Spleen (tissue), 11 donors: ENCODE data around the gene TOR4A. TPM values are rescaled to one million over a fixed set of nuclear protein-coding genes. Genes with fewer than 3 reads are reported as not detected.

Experiments
- DNase-seq: peaks from one replicate; pipeline ENCODE4 v3.0.0-alpha.2; 2020
- H3K27ac ChIP-seq, 8 donors: fragments of 200-600 bp; sonication (generic) in 7 of 8; 1 replicate in 4 of 8; 2 replicates in 4 of 8; pipeline versions ENCODE4 v1.5.0 to v1.8.0; 2016 to 2021; ENCODE audit warnings: inconsistent platforms in 4 of 8, mild to moderate bottlenecking in 4 of 8, moderate library complexity in 1 of 8
- H3K27me3 ChIP-seq, 7 donors: fragments of 200-600 bp; sonication (generic) in 6 of 7; replicated peaks in 1 of 7; 1 replicate in 4 of 7; 2 replicates in 3 of 7; pipeline versions ENCODE4 v1.5.0 to v1.8.0; 2016 to 2021; ENCODE audit warnings: inconsistent platforms in 3 of 7, mild to moderate bottlenecking in 1 of 7
- H3K36me3 ChIP-seq, 6 donors: fragments of 200-600 bp; sonication (generic) in 5 of 6; 1 replicate in 4 of 6; 2 replicates in 2 of 6; pipeline versions ENCODE4 v1.5.0 to v1.8.0; 2016 to 2021; ENCODE audit warnings: inconsistent platforms in 2 of 6
- H3K4me1 ChIP-seq, 6 donors: fragments of 200-600 bp; sonication (generic) in 5 of 6; 1 replicate in 3 of 6; 2 replicates in 3 of 6; pipeline versions ENCODE4 v1.5.0 to v1.8.0; 2016 to 2021; ENCODE audit warnings: inconsistent platforms in 3 of 6
- H3K4me3 ChIP-seq, 8 donors: fragments of 200-600 bp; sonication (generic) in 7 of 8; 1 replicate in 4 of 8; 2 replicates in 4 of 8; pipeline versions ENCODE4 v1.5.0 to v1.8.0; 2016 to 2021; ENCODE audit warnings: inconsistent platforms in 4 of 8, mild to moderate bottlenecking in 4 of 8, moderate library complexity in 2 of 8
- H3K9me3 ChIP-seq, 8 donors: fragments of 200-600 bp; sonication (generic) in 7 of 8; 1 replicate in 4 of 8; 2 replicates in 4 of 8; pipeline versions ENCODE4 v1.5.0 to v1.8.0; 2016 to 2021; ENCODE audit warnings: inconsistent platforms in 4 of 8
- CTCF ChIP-seq, 11 experiments: fragments of 200-600 bp in 7 of 11; fragments of 450-650 bp in 4 of 11; sonication (generic) in 4 of 11; IDR thresholded peaks in 8 of 11; conservative IDR thresholded peaks in 3 of 11; 1 replicate in 7 of 11; 2 replicates in 4 of 11; pipeline versions ENCODE4 v1.4.0 to v1.8.0; 2016 to 2021; ENCODE audit warnings: antibody characterized with exemption in 11 of 11, inconsistent platforms in 4 of 11, mild to moderate bottlenecking in 1 of 11
- POLR2A ChIP-seq, 3 donors: fragments of 450-650 bp; IDR thresholded peaks; one replicate each; pipeline ENCODE4 v1.5.1; 2017; ENCODE audit warnings: antibody characterized with exemption in 3 of 3, mild to moderate bottlenecking in 1 of 3
- POLR2AphosphoS5 ChIP-seq, 3 donors: sonication (generic); formaldehyde crosslinking; IDR thresholded peaks; one replicate each; pipeline ENCODE4 v1.5.1; 2017; ENCODE audit warnings: antibody characterized with exemption in 3 of 3
- WGBS, 5 donors: extraction: QIAGEN DNeasy Blood & Tissue Kit in 3 of 5; methylation state at CpG; one replicate each; pipeline versions ENCODE4 v1.1.5 to v1.1.7; 2013 to 2018; 5-methylcytosine and 5-hydroxymethylcytosine counted together
- intact Hi-C: fragments of 100-400 bp; cut with DNase I; formaldehyde crosslinking; loops from one replicate; pipeline ENCODE4 v1.15.0; 2023; ENCODE audit warnings: low total_unique reads
- polyA plus RNA-seq, 3 donors: library from polyadenylated mRNA; stranded (reverse); fragments of 200-250 nt; gene quantifications; one replicate each; pipeline ENCODE4 v1.2.1, GENCODE V29; 2013
- total RNA-seq, 7 donors: library from RNA; depleted of rRNA in 3 of 7; stranded (reverse); fragments of >200 nt in 3 of 7; fragmentation: NEBNext Ultra II Directional in 4 of 7; extraction: Animal tissue kit (Norgen Biotek cat#: 25700) in 4 of 7; gene quantifications; one replicate each; pipeline versions ENCODE4 v1.1.0 to v1.2.1, GENCODE V29; 2016 to 2021
- donor health status: healthy with polysubstance abuse.
- donor health status: DM: no; HTN: no; CAD: no; lungs with moderate emphysema.
- donor health status: DM: no; HTN: no; CAD: no.
- donor health status: Bipolar disorder and iron deficiency.
- donor health status: healthy.
- donor health status: DM: no; HTN: no; CAD: no.
- donor health status: DM: yes; HTN: yes; CAD: no.

The TOR4A gene
- total and polyA plus RNA-seq, 10 donors: 3.2 to 39.9 (median 26.2) TPM

GRCh38 chr9:137232101-137232500 is 45.4 kb upstream of the TOR4A start:
- Histone ChIP-seq H3K27me3 (peaks cover 0 to 87% (median 45%) of the 10 kb centered on the region in 7 donors), H3K4me3 (no peak overlapping the region), H3K36me3 (no peaks in the 10 kb centered on the region), H3K27ac (no peak overlapping the region), H3K9me3 (no peaks in the 10 kb centered on the region), H3K4me1 (peaks cover 11 to 38% (median 34%) of the 10 kb centered on the region in 6 donors)
- WGBS, 5 donors: 59 to 89% (median 75%) methylated on average over 5 to 10 of the region's 10 CpGs
- intact Hi-C loops: no loop called here
- DNase-seq: no peak
- TF ChIP-seq POLR2AphosphoS5 (IDR thresholded peaks at IDR 0.05) (no peak), CTCF (IDR thresholded peaks at IDR 0.05 in 8 of 11, conservative IDR thresholded peaks at IDR 0.05 in 3 of 11) (no peak), POLR2A (IDR thresholded peaks at IDR 0.05) (no peak)

- no peaks in the 10 kb centered on the region for H3K36me3 ChIP-seq
- peaks cover 11 to 38% (median 33%) of the 10 kb centered on the region in 6 donors for H3K4me1 ChIP-seq
- no peak overlapping the region for H3K4me3 ChIP-seq
- no peak for DNase-seq
- H3K27ac ChIP-seq: no peak overlapping the region
- 69 to 84% (median 77%) methylated on average over 7 to 24 of the region's 24 CpGs for WGBS, 5 donors
- intact Hi-C loops: no loop called here
- no peak for TF ChIP-seq CTCF (IDR thresholded peaks at IDR 0.05 in 8 of 11, conservative IDR thresholded peaks at IDR 0.05 in 3 of 11)
- TF ChIP-seq POLR2AphosphoS5 (IDR thresholded peaks at IDR 0.05): no peak
- no peak for TF ChIP-seq POLR2A (IDR thresholded peaks at IDR 0.05)
- H3K27me3 ChIP-seq: peaks cover 0 to 83% (median 45%) of the 10 kb centered on the region in 7 donors
- H3K9me3 ChIP-seq: no peaks in the 10 kb centered on the region
Measured at GRCh38 chr9:137232510-137232909, 45.0 kb upstream of the TOR4A start.

GRCh38 chr9:137233143-137233980 is 44.2 kb upstream of the TOR4A start:
- no peak for TF ChIP-seq POLR2AphosphoS5 (IDR thresholded peaks at IDR 0.05)
- TF ChIP-seq POLR2A (IDR thresholded peaks at IDR 0.05): no peak
- TF ChIP-seq CTCF (IDR thresholded peaks at IDR 0.05 in 8 of 11, conservative IDR thresholded peaks at IDR 0.05 in 3 of 11): no peak
- no peak for DNase-seq

GRCh38 chr9:137234055-137234697 is 43.4 kb upstream of the TOR4A start:
- Histone ChIP-seq H3K4me3 (no peak overlapping the region), H3K4me1 (peaks cover 11 to 53% (median 44%) of the 10 kb centered on the region in 6 donors), H3K27ac (no peak overlapping the region), H3K9me3 (no peaks in the 10 kb centered on the region), H3K36me3 (no peaks in the 10 kb centered on the region), H3K27me3 (peaks cover 0 to 68% (median 32%) of the 10 kb centered on the region in 7 donors)
- DNase-seq: no peak
- TF ChIP-seq CTCF (IDR thresholded peaks at IDR 0.05 in 8 of 11, conservative IDR thresholded peaks at IDR 0.05 in 3 of 11): no peak
- TF ChIP-seq POLR2AphosphoS5 (IDR thresholded peaks at IDR 0.05): peak in 1 of 3 donors; percentile 35
- TF ChIP-seq POLR2A (IDR thresholded peaks at IDR 0.05): no peak
- 60 to 77% (median 70%) methylated on average over 17 to 40 of the region's 40 CpGs for WGBS, 5 donors
- intact Hi-C loops: no loop called here

More at GRCh38 chr9:137233143-137233980, 44.2 kb upstream of the TOR4A start:
- Histone ChIP-seq H3K4me3 (no peak overlapping the region), H3K9me3 (no peaks in the 10 kb centered on the region), H3K4me1 (peaks cover 11 to 44% (median 36%) of the 10 kb centered on the region in 6 donors), H3K27ac (no peak overlapping the region), H3K27me3 (peaks cover 0 to 76% (median 41%) of the 10 kb centered on the region in 7 donors), H3K36me3 (no peaks in the 10 kb centered on the region)
- WGBS, 5 donors: 83 to 89% (median 84%) methylated on average over 23 to 40 of the region's 40 CpGs
- intact Hi-C loops: no loop called here
